NCI-H1092 treated with DMSO at 0.1 percent for 48 hours (cell line): ENCODE results near the gene MKNK1.

Experiments
- DNase-seq: peaks from one replicate; lab custom pipeline; 2025; lab: John Stamatoyannopoulos, UW

MKNK1 gene

GRCh38 chr1:46595127-46595526 is 8.9 kb downstream of the MKNK1 start:
- DNase-seq: no peak

DNA sequence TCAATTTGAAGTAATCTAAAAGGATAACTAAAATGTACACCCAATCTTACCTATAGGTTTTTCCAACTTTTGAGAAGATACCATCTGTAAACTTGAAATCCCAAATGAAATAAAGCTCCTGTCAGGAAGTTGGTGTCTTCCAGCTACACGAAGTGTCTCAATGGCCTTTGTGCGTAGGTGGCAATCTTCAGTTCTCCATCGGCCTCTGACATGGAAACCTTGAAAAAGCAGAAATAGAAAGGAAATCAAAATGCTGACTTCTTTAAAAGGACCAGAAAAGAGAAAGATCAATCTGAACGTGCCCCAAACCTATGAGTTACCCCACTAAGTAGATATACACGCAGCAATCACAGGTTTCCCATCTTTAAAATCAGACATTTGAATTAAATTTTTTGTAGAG is 10.0 kb downstream of the MKNK1 start:
- DNase-seq: no peak

GRCh38 chr1:46592823-46593222 is 11.2 kb downstream of the MKNK1 start:
- no peak for DNase-seq

DNA sequence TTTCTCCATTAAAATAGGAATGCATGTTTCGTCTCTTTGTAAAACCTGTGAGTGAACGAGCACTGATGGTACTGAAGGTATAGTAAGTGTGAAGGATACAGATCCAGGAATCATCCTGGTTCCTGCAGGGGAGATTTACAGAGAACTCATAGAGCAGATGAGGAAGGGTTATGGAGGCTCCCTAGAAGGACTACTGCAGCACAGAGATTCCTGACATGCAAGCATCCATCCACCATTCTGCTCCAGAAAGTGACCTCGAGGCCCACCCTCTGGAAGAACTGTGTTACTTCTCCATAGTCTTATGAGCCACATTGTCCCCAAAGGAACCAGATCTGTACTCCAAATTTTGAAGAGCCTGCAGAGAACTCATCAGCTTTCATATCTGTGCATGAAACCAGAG is 14.5 kb downstream of the MKNK1 start:
- no peak for DNase-seq

- DNase-seq: no peak
Measured at GRCh38 chr1:46587069-46587468, 17.0 kb downstream of the MKNK1 start.

GRCh38 chr1:46585312-46585938 is 18.6 kb downstream of the MKNK1 start:
- no peak for DNase-seq

- no peak for DNase-seq
Measured at GRCh38 chr1:46583494-46583893, 20.6 kb downstream of the MKNK1 start.

- DNase-seq: no peak
Measured at GRCh38 chr1:46582972-46583371, 21.1 kb downstream of the MKNK1 start.

GRCh38 chr1:46581681-46582455 is 22.2 kb downstream of the MKNK1 start:
- no peak for DNase-seq

- DNase-seq: no peak
Measured at GRCh38 chr1:46580140-46580903, 23.7 kb downstream of the MKNK1 start.

DNA sequence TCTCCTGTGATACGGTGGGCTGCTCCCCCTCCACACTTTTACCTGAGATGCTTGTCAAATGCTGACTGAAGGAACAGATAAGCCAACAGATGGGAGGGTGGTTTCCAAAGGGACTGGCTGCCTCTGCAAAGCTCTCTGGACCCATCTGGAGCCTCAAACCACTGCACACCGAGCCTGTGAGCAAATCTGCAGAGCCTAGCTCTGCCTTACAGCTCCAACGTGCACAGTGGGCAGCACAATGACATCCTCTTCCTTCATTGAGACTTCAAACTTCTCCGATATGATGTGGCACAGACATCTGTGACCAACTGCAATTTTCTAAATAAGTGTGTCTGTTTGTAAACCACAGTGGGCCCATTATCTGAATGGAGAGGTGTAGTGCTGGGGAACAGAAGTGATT is 26.4 kb downstream of the MKNK1 start:
- DNase-seq: no peak

DNA sequence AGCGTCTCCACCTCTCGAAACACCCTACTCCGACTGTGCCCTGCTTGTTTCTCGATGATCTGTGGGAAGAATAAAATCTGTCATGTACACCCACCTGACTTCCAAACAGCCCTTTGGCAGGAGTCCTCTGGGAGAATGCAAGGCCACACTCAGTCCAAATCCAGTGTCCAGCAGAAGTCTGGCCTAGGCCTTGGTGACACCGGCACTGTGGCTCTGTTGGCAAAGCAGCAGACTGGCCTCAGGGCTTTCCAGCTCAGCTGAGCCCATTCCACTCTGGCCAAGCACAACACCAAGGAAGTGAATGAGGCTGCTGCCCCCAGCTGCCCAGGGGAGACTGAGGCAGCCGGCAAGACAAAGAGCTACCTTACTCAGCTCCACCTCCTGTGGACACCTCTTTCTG is 27.5 kb downstream of the MKNK1 start:
- no peak for DNase-seq

DNA sequence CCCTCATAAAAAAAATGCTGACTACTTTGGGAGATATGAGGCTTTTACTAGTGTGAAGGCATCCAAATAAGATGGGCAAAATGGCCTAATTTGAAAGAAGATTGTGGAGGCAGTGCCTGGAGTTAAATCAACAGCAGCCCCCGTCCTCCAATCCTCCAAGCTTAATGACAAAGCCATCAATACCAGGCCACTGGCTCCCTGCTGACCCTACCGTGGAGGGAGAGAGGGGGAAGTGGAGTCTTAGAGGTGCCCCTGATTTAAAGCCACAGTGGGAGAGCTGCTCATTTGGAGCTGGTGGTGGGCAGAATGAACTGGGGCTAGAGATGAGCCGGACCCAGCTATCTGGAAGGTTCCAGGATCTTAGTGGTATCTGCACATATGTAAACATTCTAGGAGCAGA is 28.3 kb downstream of the MKNK1 start:
- DNase-seq: no peak

GRCh38 chr1:46575300-46575699 is 28.8 kb downstream of the MKNK1 start:
- no peak for DNase-seq

DNA sequence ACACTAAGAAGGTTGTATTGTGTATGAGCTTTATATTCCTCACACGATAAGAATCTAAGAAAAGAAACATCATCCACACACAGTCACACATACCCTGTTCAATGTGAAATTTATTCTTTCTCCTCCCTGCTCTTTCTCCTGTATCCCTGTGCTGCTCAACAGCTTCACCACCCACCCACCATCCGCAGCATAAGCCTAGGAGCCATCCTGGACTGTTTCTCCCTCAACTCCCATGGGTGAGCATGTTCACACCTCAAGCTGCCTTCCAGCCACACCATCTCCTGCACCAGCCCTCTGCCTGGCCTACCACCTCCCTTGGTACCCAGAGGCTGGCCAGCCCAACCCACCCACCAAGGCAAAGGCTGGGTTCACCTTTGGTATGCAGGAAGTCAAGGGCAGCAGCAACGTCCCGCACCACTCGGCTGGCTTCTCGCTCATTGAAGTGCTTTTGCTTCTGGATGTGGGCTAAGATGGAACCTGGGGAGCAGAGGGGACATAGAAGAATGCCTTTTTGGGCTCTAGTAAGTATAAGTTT is 32.3 kb downstream of the MKNK1 start:
- no peak for DNase-seq

- no peak for DNase-seq
Measured at GRCh38 chr1:46569884-46570725, 34.0 kb downstream of the MKNK1 start.

DNA sequence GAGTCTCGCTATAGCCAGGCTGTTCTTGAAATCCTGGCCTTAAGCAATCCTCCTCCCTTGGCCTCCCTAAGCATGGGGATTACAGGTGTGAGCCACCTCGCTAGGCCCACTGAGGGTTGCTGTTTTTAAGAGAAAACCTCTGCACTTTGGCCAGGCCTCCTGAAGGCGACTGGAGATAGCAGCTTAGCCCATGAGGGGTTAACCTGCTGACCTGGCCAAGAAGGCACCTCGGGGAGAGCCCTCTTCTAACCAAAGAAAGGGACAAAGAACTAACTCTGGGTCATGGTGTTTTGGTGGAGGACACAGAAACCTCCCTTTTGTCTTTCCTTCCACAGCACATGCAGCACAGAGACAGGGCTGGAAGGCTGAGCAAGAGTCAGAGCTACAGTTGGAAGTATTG is 35.0 kb downstream of the MKNK1 start:
- no peak for DNase-seq

GRCh38 chr1:46568461-46568891 is 35.6 kb downstream of the MKNK1 start:
- no peak for DNase-seq

- DNase-seq: no peak
Measured at GRCh38 chr1:46563341-46563740, 40.7 kb downstream of the MKNK1 start.

GRCh38 chr1:46562498-46562897 is 41.6 kb downstream of the MKNK1 start:
- no peak for DNase-seq

DNA sequence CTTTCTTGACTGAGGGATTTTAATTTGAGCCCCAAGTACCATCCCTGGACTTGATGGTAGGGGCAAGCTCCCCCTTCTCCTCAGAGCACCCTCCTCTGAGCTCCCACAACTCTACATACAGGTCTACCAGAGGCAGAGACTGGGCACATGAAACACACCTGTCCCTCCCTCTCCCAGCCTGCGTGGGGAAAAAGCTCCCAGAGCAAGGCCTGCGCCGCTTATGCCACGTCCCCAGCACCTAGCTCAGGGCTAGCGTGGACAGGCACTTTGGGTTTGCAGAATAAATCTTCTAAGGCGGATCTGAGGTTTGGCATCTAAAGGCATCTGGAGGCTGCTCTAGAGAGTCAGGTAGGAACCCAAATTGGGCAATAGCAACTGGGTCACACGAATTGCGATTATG is 45.1 kb downstream of the MKNK1 start:
- DNase-seq: no peak
